Activated CD8-positive, alpha-beta memory T cell treated with anti-CD3 and anti-CD28 coated beads for 4 hours (primary cell): ENCODE results near the gene MEX3D.
"Not testable (repeated sequence)": the region's sequence is repeated elsewhere in the genome, so short reads cannot be mapped to it uniquely, and the experiment has no call there.

Source experiments
- DNase-seq, 2 donors: peaks; one replicate each; pipeline ENCODE4 v3.0.0-alpha.2; 2020; ENCODE audit warnings: low read depth in 2 of 2

Gene MEX3D

GRCh38 chr19:1535699-1536098, 32.4 kb downstream of the MEX3D start:
- DNase-seq = not testable (repeated sequence)

GRCh38 chr19:1534972-1535371, 33.2 kb downstream of the MEX3D start:
- DNase-seq = no peak

- DNase-seq = no peak
Measured at GRCh38 chr19:1533510-1534150, 34.5 kb downstream of the MEX3D start.

- DNase-seq = no peak
Measured at GRCh38 chr19:1532003-1532402, 36.1 kb downstream of the MEX3D start.

GRCh38 chr19:1531587-1531986, 36.5 kb downstream of the MEX3D start:
- DNase-seq = no peak

GRCh38 chr19:1530856-1531255, 37.3 kb downstream of the MEX3D start:
- not testable (repeated sequence) for DNase-seq

GRCh38 chr19:1529430-1529816, 38.7 kb downstream of the MEX3D start:
- no peak for DNase-seq

- no peak for DNase-seq
Measured at GRCh38 chr19:1528596-1529429, 39.3 kb downstream of the MEX3D start.

GRCh38 chr19:1527650-1528309, 40.3 kb downstream of the MEX3D start:
- DNase-seq = no peak

GRCh38 chr19:1526979-1527649, 41.0 kb downstream of the MEX3D start:
- no peak for DNase-seq

- DNase-seq = no peak
Measured at GRCh38 chr19:1526066-1526778, 41.9 kb downstream of the MEX3D start.

- no peak for DNase-seq
Measured at GRCh38 chr19:1525343-1525742, 42.8 kb downstream of the MEX3D start.

- DNase-seq = no peak
Measured at GRCh38 chr19:1524972-1525325, 43.2 kb downstream of the MEX3D start.

GRCh38 chr19:1524287-1524971, 43.7 kb downstream of the MEX3D start:
- DNase-seq = no peak

- no peak for DNase-seq
Measured at GRCh38 chr19:1523412-1524286, 44.5 kb downstream of the MEX3D start, which contains the start of gene PLK5. TSS of gene PLK5 (plus strand) at chr19:1524077. CDS start at chr19:1526997, 2,920 bp downstream.

- DNase-seq = no peak
Measured at GRCh38 chr19:1522838-1523237, 45.3 kb downstream of the MEX3D start.

GRCh38 chr19:1522061-1522460, 46.1 kb downstream of the MEX3D start:
- DNase-seq = no peak

- no peak for DNase-seq
Measured at GRCh38 chr19:1521636-1522035, 46.5 kb downstream of the MEX3D start.

- DNase-seq = no peak
Measured at GRCh38 chr19:1520203-1520780, 47.8 kb downstream of the MEX3D start.

- not testable (repeated sequence) for DNase-seq
Measured at GRCh38 chr19:1519802-1520201, 48.3 kb downstream of the MEX3D start.
